ENCODE results near the gene TMED9. TPM values are rescaled to one million over a fixed set of nuclear protein-coding genes. Genes with fewer than 3 reads are reported as not detected.
"Not testable (repeated sequence)": the region's sequence is repeated elsewhere in the genome, so short reads cannot be mapped to it uniquely, and the experiment has no call there.

Gene TMED9
- total RNA-seq, 1 experiment from 2014 or later: 240 TPM

- Mint-ChIP-seq H3K27ac (ENCODE audit: unreplicated experiment) (no peak overlapping the region), H3K27me3 (ENCODE audit: insufficient read depth, unreplicated experiment) (no peaks in the 10 kb centered on the region), H3K9me3 (ENCODE audit: unreplicated experiment) (no peaks in the 10 kb centered on the region), H3K4me1 (ENCODE audit: low read depth, unreplicated experiment) (peaks cover 5% of the 10 kb centered on the region), H3K36me3 (ENCODE audit: insufficient read depth, unreplicated experiment) (peaks cover 58% of the 10 kb centered on the region), H3K4me3 (ENCODE audit: unreplicated experiment) (no peak overlapping the region)
- no peak for DNase-seq
- Histone ChIP-seq H3K4me3 (ENCODE audit: low read depth, low read length) (no peak overlapping the region), H3K4me1 (no peaks in the 10 kb centered on the region), H3K36me3 (ENCODE audit: control insufficient read depth, insufficient read depth, low read length) (no peaks in the 10 kb centered on the region), H3K9me3 (no peaks in the 10 kb centered on the region), H3K27me3 (replicated peaks; ENCODE audit: control insufficient read depth, insufficient read depth, low read length) (no peaks in the 10 kb centered on the region)
- intact Hi-C loops (cut with micrococcal nuclease; ENCODE audit: unreplicated experiment): no loop called here
- no TSS peak for BruUV-seq (replicated peaks)
- CTCF ChIA-PET: no interaction called here
- no peak for TF ChIP-seq CTCF (IDR thresholded peaks at IDR 0.05; ENCODE audit: insufficient read depth in 1 of 2, low read depth in 1 of 2, low read length in 1 of 2, severe bottlenecking in 1 of 2, unreplicated experiment in 1 of 2)
- POLR2A ChIA-PET: no interaction called here
Measured at GRCh38 chr5:177611446-177612214, 19.6 kb downstream of the TMED9 start.

- Mint-ChIP-seq H3K9me3 (ENCODE audit: unreplicated experiment) (no peaks in the 10 kb centered on the region), H3K4me1 (ENCODE audit: low read depth, unreplicated experiment) (peaks cover 3% of the 10 kb centered on the region), H3K36me3 (ENCODE audit: insufficient read depth, unreplicated experiment) (peaks cover 60% of the 10 kb centered on the region), H3K27ac (ENCODE audit: unreplicated experiment) (no peak overlapping the region), H3K4me3 (ENCODE audit: unreplicated experiment) (no peak overlapping the region), H3K27me3 (ENCODE audit: insufficient read depth, unreplicated experiment) (no peaks in the 10 kb centered on the region)
- H3K4me1 ChIP-seq: no peaks in the 10 kb centered on the region
- BruUV-seq (replicated peaks): no TSS peak
- POLR2A ChIA-PET: no interaction called here
- DNase-seq: no peak
- no peaks in the 10 kb centered on the region for H3K36me3 ChIP-seq (ENCODE audit: control insufficient read depth, insufficient read depth, low read length)
- H3K4me3 ChIP-seq (ENCODE audit: low read depth, low read length): no peak overlapping the region
- intact Hi-C loops (cut with micrococcal nuclease; ENCODE audit: unreplicated experiment): no loop called here
- no peaks in the 10 kb centered on the region for H3K27me3 ChIP-seq (replicated peaks; ENCODE audit: control insufficient read depth, insufficient read depth, low read length)
- CTCF ChIA-PET: no interaction called here
- no peaks in the 10 kb centered on the region for H3K9me3 ChIP-seq
- no peak for TF ChIP-seq CTCF (IDR thresholded peaks at IDR 0.05; ENCODE audit: insufficient read depth in 1 of 2, low read depth in 1 of 2, low read length in 1 of 2, severe bottlenecking in 1 of 2, unreplicated experiment in 1 of 2)
Measured at GRCh38 chr5:177612215-177612673, 20.2 kb downstream of the TMED9 start.

- ChIA-PET CTCF (no interaction called here), POLR2A (no interaction called here)
- Histone ChIP-seq H3K27me3 (replicated peaks; ENCODE audit: control insufficient read depth, insufficient read depth, low read length) (no peaks in the 10 kb centered on the region), H3K36me3 (ENCODE audit: control insufficient read depth, insufficient read depth, low read length) (no peaks in the 10 kb centered on the region; the same call in 1 of the 2 replicates), H3K4me3 (ENCODE audit: low read depth, low read length) (no peak overlapping the region), H3K4me1 (no peaks in the 10 kb centered on the region), H3K9me3 (no peaks in the 10 kb centered on the region)
- H3K4me1 Mint-ChIP-seq (ENCODE audit: low read depth, unreplicated experiment): no peaks in the 10 kb centered on the region
- no peaks in the 10 kb centered on the region for H3K27me3 Mint-ChIP-seq (ENCODE audit: insufficient read depth, unreplicated experiment)
- no peaks in the 10 kb centered on the region for H3K9me3 Mint-ChIP-seq (ENCODE audit: unreplicated experiment)
- TF ChIP-seq CTCF (IDR thresholded peaks at IDR 0.05; ENCODE audit: insufficient read depth in 1 of 2, low read depth in 1 of 2, low read length in 1 of 2, severe bottlenecking in 1 of 2, unreplicated experiment in 1 of 2): no peak
- intact Hi-C loops (cut with micrococcal nuclease; ENCODE audit: unreplicated experiment): no loop called here
- no peak overlapping the region for H3K27ac Mint-ChIP-seq (ENCODE audit: unreplicated experiment)
- H3K36me3 Mint-ChIP-seq (ENCODE audit: insufficient read depth, unreplicated experiment): peaks cover 60% of the 10 kb centered on the region
- no peak for DNase-seq
- BruUV-seq (replicated peaks): no TSS peak
- no peak overlapping the region for H3K4me3 Mint-ChIP-seq (ENCODE audit: unreplicated experiment)
Measured at GRCh38 chr5:177620560-177620959, 28.6 kb downstream of the TMED9 start.

- H3K36me3 Mint-ChIP-seq (ENCODE audit: insufficient read depth, unreplicated experiment): peaks cover 36% of the 10 kb centered on the region
- BruUV-seq (replicated peaks); H3K27me3 Mint-ChIP-seq (ENCODE audit: insufficient read depth, unreplicated experiment); H3K4me1 Mint-ChIP-seq (ENCODE audit: low read depth, unreplicated experiment); POLR2A ChIA-PET; H3K4me3 ChIP-seq (ENCODE audit: low read depth, low read length); CTCF ChIA-PET; H3K27me3 ChIP-seq (replicated peaks; ENCODE audit: control insufficient read depth, insufficient read depth, low read length); H3K4me3 Mint-ChIP-seq (ENCODE audit: unreplicated experiment); H3K36me3 ChIP-seq (ENCODE audit: control insufficient read depth, insufficient read depth, low read length); intact Hi-C loops (cut with micrococcal nuclease; ENCODE audit: unreplicated experiment); H3K27ac Mint-ChIP-seq (ENCODE audit: unreplicated experiment); H3K9me3 Mint-ChIP-seq (ENCODE audit: unreplicated experiment); DNase-seq; H3K9me3 ChIP-seq; H3K4me1 ChIP-seq: not testable (repeated sequence)
Measured at GRCh38 chr5:177624172-177624571, 32.2 kb downstream of the TMED9 start.

- intact Hi-C loops (cut with micrococcal nuclease; ENCODE audit: unreplicated experiment); H3K4me1 ChIP-seq; BruUV-seq (replicated peaks); H3K4me3 Mint-ChIP-seq (ENCODE audit: unreplicated experiment); H3K27ac Mint-ChIP-seq (ENCODE audit: unreplicated experiment); H3K36me3 ChIP-seq (ENCODE audit: control insufficient read depth, insufficient read depth, low read length); CTCF ChIA-PET; H3K27me3 ChIP-seq (replicated peaks; ENCODE audit: control insufficient read depth, insufficient read depth, low read length); H3K9me3 Mint-ChIP-seq (ENCODE audit: unreplicated experiment); H3K4me1 Mint-ChIP-seq (ENCODE audit: low read depth, unreplicated experiment); H3K9me3 ChIP-seq; POLR2A ChIA-PET; H3K4me3 ChIP-seq (ENCODE audit: low read depth, low read length); DNase-seq; H3K27me3 Mint-ChIP-seq (ENCODE audit: insufficient read depth, unreplicated experiment): not testable (repeated sequence)
- peaks cover 21% of the 10 kb centered on the region for H3K36me3 Mint-ChIP-seq (ENCODE audit: insufficient read depth, unreplicated experiment)
Measured at GRCh38 chr5:177630186-177630585, 38.2 kb downstream of the TMED9 start.

Measured in Caco-2 (cell line).